Colonic mucosa (tissue), 4 donors: ENCODE data around the gene ARHGAP4. TPM values are rescaled to one million over a fixed set of nuclear protein-coding genes. Genes with fewer than 3 reads are reported as not detected.

ENCODE experiments used
- DNase-seq: peaks from one replicate; pipeline ENCODE4 v3.0.0-alpha.2; 2020
- H3K27ac ChIP-seq: fragments of 200-600 bp; one replicate; pipeline ENCODE4 v1.8.0; 2021
- H3K27me3 ChIP-seq: fragments of 200-600 bp; one replicate; pipeline ENCODE4 v1.8.0; 2021
- H3K36me3 ChIP-seq: fragments of 200-600 bp; one replicate; pipeline ENCODE4 v1.8.0; 2021
- H3K4me1 ChIP-seq: fragments of 200-600 bp; one replicate; pipeline ENCODE4 v1.8.0; 2021; ENCODE audit warnings: mild to moderate bottlenecking
- H3K4me3 ChIP-seq: fragments of 200-600 bp; one replicate; pipeline ENCODE4 v1.8.0; 2021
- H3K9ac ChIP-seq, 2 donors: one replicate each; pipeline ENCODE4 v1.7.0; 2013; ENCODE audit warnings: control low read depth in 2 of 2, low read depth in 2 of 2, low read length in 2 of 2
- H3K9me3 ChIP-seq: fragments of 200-600 bp; one replicate; pipeline ENCODE4 v1.8.0; 2021
- intact Hi-C: fragments of 100-400 bp; cut with DNase I; formaldehyde crosslinking; loops from one replicate; pipeline ENCODE4 v1.14.1; 2022
- total RNA-seq, 2 donors: library from RNA; stranded (reverse); fragmentation: NEBNext Ultra II Directional in 1 of 2; extraction: Animal tissue kit (Norgen Biotek cat#: 25700) in 1 of 2; gene quantifications; one replicate each; pipeline ENCODE4 v1.2.1, GENCODE V29; 2021
- TF ChIP-seq, protein P1 (sequence below): fragments of 200-600 bp; IDR thresholded peaks from one replicate; pipeline ENCODE4 v1.8.0; 2022; ENCODE audit warnings: antibody characterized with exemption, mild to moderate bottlenecking
- donor health status: healthy.
- donor health status: DM: no; HTN: no; CAD: no.
- donor health status: DM: no; HTN: no; CAD: no.

Gene ARHGAP4
- total RNA-seq, 2 donors from 2014 or later: 19.9 to 30.0 TPM

DNA sequence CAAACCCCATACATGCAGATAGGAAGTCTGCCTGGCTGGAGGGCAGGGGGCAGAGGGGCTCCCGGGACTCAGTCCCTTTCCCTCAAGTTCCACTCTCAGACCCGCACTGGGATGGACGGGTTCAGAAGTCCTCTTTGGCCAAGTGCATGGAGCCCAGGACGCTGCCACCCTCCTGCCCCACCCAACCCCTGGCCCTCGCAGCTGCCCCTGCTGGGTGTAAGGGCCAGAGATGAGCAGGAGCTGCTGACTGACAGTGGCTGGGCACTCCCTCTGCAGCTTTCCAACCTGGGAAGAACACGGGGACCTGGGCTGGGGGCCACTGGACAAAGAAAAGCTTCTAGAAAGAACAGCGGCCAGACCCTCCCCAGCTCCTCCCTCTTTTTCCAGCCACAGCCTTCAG lies 43.5 kb downstream of the ARHGAP4 start:
- Histone ChIP-seq H3K4me1 (no peaks in the 10 kb centered on the region), H3K9me3 (no peaks in the 10 kb centered on the region), H3K9ac (no peak overlapping the region), H3K27me3 (peaks cover 43% of the 10 kb centered on the region), H3K4me3 (no peak overlapping the region), H3K27ac (no peak overlapping the region), H3K36me3 (no peaks in the 10 kb centered on the region)
- TF ChIP-seq, protein P1, sequence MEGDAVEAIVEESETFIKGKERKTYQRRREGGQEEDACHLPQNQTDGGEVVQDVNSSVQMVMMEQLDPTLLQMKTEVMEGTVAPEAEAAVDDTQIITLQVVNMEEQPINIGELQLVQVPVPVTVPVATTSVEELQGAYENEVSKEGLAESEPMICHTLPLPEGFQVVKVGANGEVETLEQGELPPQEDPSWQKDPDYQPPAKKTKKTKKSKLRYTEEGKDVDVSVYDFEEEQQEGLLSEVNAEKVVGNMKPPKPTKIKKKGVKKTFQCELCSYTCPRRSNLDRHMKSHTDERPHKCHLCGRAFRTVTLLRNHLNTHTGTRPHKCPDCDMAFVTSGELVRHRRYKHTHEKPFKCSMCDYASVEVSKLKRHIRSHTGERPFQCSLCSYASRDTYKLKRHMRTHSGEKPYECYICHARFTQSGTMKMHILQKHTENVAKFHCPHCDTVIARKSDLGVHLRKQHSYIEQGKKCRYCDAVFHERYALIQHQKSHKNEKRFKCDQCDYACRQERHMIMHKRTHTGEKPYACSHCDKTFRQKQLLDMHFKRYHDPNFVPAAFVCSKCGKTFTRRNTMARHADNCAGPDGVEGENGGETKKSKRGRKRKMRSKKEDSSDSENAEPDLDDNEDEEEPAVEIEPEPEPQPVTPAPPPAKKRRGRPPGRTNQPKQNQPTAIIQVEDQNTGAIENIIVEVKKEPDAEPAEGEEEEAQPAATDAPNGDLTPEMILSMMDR: no peak
- intact Hi-C loops: no loop called here
- no peak for DNase-seq

DNA sequence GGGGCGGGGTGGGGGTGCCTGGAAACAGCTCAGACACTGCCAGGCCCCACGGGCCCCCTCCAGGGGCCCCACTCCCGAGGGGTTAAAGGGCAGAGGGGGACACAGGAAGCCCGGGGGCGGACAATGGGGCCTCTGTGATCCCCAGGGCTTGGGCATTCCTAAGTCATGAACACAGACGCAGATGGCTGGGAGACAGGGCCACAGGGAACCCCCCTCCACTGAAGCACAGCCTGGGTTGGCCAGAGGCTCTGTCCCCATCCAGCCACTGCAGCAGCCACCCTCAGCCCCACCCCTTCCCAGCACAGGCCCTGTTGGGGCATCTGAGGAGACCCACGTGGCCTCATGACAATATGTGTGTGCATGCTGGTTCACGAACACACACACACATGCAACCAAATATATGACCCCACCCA lies 44.0 kb downstream of the ARHGAP4 start:
- DNase-seq: no peak
- H3K9ac ChIP-seq: no peak overlapping the region
- no peak overlapping the region for H3K27ac ChIP-seq
- H3K27me3 ChIP-seq: peaks cover 41% of the 10 kb centered on the region
- H3K4me3 ChIP-seq: no peak overlapping the region
- TF ChIP-seq, protein P1: no peak
- H3K9me3 ChIP-seq: no peaks in the 10 kb centered on the region
- H3K36me3 ChIP-seq: no peaks in the 10 kb centered on the region
- intact Hi-C loops: no loop called here
- no peaks in the 10 kb centered on the region for H3K4me1 ChIP-seq

DNA sequence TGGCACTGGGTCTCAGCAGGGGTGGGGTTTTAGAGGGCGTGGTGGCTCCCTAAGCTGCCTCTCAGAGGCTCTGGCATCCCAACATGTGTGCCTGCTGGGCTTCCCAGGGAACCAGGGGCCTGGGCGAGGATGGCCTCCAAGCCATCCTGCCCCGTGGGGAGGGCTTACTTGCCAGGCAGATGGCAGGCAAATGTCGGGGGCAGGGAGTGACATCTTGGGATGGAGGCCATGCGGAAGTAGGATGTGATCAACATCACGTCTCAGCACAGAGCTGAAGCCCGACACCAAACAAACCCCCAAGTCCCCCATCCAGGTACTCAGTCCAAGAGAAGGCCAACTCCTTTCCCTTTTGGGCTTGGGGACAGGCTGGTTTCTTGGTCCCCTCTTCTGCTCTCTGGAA lies 44.8 kb downstream of the ARHGAP4 start:
- H3K9ac ChIP-seq: no peak overlapping the region
- intact Hi-C loops: no loop called here
- no peak for DNase-seq
- H3K4me1 ChIP-seq: no peaks in the 10 kb centered on the region
- H3K4me3 ChIP-seq: no peak overlapping the region
- no peaks in the 10 kb centered on the region for H3K9me3 ChIP-seq
- H3K27ac ChIP-seq: no peak overlapping the region
- H3K27me3 ChIP-seq: peaks cover 33% of the 10 kb centered on the region
- H3K36me3 ChIP-seq: no peaks in the 10 kb centered on the region
- TF ChIP-seq, protein P1: no peak

DNA sequence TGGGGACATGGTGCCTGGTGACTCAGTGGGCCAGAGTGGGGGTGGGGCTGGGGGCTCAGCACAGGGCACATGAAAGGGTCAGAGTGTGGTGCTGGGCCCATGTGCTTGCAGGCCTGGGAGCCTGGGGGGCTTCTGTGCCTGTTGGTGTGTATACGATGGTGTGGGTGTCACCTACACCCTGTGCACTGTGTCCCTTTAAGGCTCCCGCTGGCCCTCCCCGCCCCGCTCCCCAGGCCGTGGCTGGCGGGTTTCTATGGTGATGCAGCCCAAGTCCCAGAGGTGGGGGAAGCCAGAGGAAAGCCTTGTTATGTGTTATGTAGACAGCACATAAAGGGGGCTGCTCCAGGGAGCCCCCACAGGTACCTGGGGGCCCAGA lies 45.6 kb downstream of the ARHGAP4 start:
- Histone ChIP-seq H3K9ac (no peak overlapping the region), H3K27ac (no peak overlapping the region), H3K4me1 (no peaks in the 10 kb centered on the region), H3K36me3 (no peaks in the 10 kb centered on the region), H3K4me3 (no peak overlapping the region), H3K27me3 (peaks cover 30% of the 10 kb centered on the region), H3K9me3 (no peaks in the 10 kb centered on the region)
- intact Hi-C loops: no loop called here
- DNase-seq: no peak
- TF ChIP-seq, protein P1: no peak

DNA sequence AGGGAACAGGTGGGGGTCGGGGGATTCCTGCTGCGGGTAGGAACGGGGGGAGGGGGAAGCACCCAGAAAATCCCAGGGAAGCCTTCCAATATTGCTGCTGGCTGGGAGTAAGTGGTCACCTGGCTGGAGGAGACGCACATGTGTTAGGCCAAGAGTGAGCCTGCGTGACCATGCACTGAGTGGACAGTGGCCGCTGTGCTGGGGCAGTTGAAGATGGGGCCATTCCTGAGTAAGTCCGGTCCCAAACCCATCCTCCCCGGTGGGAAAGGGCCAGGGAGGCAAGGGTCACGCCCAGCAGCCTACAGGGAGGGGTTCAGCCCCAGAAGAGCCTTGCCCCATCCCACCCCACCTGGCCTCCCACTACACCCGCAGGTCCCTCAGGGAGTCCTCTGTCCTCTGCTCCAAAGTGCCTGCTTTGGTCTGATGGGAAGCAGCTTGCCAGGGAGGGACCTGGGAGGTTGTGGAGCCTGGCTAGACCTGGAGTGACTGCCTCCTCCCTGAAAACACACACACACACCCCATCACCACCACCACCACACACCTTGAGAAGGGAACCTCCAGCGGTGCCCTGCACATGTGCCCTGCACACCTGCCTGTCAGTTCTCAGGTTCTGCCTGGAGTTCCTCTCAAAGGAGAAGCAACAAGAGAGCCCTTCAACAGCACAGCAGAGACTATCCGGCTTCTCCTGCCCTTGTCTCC lies 46.2 kb downstream of the ARHGAP4 start:
- Histone ChIP-seq H3K27me3 (peaks cover 24% of the 10 kb centered on the region), H3K9ac (no peak overlapping the region), H3K4me1 (no peaks in the 10 kb centered on the region), H3K36me3 (no peaks in the 10 kb centered on the region), H3K9me3 (no peaks in the 10 kb centered on the region), H3K27ac (no peak overlapping the region), H3K4me3 (no peak overlapping the region)
- TF ChIP-seq, protein P1: no peak
- no peak for DNase-seq
- intact Hi-C loops: no loop called here
